Measurements from ENCODE around the gene CDC42.
A peak's percentile ranks its signal among the peaks of the same experiment; 100 is the strongest.

The CDC42 gene

DNA sequence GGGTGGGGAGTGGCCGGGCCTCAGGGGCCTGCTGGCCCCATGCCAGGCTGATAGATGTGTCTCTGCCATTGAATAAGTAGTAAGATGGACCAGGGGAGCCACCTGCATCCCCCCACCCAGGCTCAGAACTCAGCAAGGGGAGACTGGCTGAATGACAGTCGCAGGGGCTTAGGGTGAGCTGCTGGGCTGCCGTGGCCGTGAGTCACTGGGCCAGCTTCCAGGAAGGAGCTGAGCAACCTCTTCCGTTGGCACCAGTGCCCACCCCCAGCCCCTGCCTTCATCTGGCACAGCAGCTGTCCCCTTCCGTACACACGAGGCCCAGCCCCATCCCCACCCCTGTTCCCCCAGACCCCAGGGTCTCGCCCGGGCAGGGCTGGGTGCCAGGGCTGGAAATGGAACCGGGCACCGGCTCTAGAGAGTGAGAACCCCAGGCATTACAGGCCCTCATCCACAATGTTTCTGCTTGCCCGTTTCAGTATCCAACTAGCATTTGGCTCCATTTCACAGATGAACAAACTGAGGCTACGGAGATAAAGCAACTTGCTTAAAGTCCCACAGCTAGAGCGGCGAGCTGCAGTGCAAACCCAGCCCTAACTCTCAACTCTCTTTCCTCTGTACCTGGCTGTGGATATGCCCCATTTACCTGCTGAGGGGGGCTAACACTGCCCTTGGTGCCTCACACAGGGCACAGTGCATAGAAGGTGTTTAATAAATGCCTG, 80.2 kb downstream of the CDC42 start:
- FAIRE-seq: no peak

DNA sequence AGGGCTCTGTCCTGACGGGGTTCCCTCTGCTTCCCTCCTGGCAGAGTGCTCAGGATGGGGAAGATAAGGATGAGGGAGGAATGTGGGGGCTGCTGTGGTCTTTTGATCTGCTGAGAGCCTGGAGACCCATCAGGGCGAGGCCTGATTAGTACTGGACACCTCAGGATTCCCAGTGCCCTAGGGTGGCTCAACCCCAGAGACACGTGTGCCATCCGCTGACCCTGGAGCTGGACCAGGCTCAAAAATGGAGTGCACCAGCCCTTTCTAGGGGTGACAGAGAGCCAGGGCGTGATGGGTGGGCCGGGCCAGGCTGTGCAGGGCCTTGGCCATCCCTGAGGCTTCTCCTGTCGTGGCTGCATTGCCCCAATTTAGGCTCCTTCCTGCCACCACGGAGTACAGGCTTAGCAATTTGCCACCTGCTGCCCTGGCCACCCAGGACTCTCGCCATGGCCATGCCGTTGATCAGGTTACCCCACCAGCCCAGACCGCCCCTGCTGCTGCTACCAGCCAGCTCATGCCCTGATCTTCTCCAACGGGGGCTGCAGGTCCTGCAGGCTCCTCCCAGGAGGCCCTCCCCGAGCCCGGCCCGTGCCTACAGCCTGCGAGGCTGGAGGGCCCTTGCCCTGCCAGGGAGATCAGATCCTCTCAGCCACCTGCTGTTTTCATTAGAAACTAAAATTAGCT, 80.9 kb downstream of the CDC42 start:
- FAIRE-seq: no peak

GRCh38 chr1:22133931-22134324, 81.4 kb downstream of the CDC42 start:
- FAIRE-seq: no peak

DNA sequence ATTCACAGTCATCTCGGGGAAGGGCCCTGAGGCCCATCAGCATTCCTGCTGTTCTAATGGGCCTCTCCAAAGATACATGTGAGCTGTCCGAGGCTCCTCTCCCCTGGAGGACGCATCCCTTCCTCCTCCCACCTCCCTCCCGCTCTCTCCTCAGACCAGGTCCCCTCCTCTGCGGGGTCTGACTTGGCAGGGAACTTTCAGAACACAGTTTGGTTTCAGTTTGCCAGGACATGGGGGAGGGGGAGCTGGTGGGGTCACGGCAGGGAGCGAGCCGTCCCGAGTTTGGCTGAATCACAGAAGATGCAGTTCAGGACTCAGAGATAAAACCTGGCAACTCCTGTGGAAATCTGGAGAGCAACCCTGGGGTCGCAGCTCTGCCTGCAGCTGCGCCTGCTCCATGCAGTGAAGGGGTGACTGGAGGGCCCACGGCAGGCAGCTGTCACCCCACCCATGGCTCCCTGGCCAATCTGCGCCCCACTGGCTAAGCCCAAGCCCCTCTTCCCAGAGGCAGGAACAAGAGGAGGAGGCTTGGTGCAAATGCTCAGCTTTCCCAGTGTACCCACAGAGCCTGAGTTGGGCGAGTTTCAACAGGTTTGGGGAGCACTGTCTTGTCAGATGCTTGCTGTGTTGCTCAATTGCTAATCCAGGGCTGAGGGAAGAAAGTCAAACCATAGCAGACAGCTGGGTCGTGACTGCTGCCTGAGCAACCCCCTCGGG, 84.7 kb downstream of the CDC42 start:
- FAIRE-seq: peak; percentile 53

DNA sequence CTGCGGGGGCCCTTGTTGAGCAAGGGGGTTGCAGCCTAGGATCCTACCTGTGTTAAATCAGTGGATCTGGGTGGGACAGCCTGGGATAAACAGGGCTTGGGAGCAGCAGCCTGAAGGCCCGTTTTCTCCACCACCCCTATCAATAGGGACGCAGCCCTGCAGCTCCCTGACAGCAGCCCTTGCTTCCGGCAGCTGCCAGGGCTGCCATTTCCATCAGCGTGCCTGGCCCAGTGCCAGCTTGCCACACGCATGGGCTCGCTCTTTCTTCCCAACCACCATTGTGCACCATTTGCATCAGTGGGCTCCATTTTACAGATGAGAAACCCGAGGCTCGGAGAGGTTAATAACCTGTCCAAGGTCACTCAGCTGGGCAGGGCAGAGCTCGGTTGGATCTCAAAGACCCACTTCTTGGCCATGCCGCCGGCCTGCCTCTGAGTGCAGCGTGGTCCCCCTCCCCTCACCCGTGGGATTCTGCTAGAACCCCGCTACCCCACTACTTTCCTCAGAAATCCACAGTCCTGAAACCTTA, 86.6 kb downstream of the CDC42 start:
- FAIRE-seq: no peak

- no peak for FAIRE-seq
These were observed 87.3 kb downstream of the CDC42 start for GRCh38 chr1:22139817-22140216.

Measured in endometrium (tissue), 2 donors.